Measurements from ENCODE around the gene ECI1. TPM values are rescaled to one million over a fixed set of nuclear protein-coding genes. Genes with fewer than 3 reads are reported as not detected.
"Not testable (repeated sequence)": the region's sequence is repeated elsewhere in the genome, so short reads cannot be mapped to it uniquely, and the experiment has no call there.

The ECI1 gene
- polyA plus RNA-seq, 3 donors = 58.4 to 64.1 (median 58.7) TPM

- no peak for DNase-seq (ENCODE audit: low read depth in 3 of 3, low spot score in 2 of 3)
Observed at GRCh38 chr16:2280981-2281542, 29.7 kb upstream of the ECI1 start.

- DNase-seq (ENCODE audit: low read depth in 3 of 3, low spot score in 2 of 3) = no peak
Observed at GRCh38 chr16:2280461-2280860, 29.1 kb upstream of the ECI1 start.

DNA sequence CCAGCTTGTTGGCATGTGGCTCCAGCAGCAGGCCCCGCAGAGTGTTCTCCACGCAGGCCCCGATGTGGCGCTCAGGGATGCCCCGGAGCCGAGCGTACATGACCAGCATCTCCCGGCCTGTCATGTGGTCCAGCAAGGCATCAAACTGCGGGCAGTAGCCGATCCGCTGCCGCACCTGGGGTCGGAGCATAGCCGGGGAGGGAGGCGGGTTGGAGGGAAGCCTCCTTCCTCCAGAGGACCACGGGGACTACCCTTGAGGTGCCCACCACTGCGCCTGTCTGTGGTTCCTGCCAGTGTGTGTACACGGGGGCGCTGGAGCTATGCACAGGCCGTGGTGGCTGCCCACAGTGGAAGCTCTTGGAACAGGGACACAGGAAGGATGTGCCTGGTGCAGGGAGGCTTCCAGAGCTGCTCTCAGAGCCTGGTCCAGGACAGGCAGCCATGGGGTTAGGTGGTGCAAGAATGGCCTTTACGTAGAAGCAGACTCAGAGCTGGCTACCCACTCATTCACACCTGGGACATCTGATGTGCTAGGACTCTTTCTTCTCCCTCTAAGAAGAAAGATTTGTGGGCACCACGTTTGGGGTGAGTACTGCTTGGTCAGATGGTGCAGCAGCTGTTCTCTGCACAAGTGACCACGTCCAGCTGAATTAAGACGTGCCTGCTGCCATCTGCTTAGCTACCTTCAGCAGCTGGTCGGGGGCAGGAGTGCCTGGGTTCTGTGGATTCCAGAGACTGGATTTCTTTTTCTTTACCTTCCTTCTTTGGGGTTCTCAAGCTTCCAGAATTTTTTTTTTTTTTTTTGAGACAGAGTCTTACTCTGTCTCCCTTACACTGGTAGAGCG is 27.8 kb upstream of the ECI1 start:
- no peak for DNase-seq (ENCODE audit: low read depth in 3 of 3, low spot score in 2 of 3)

GRCh38 chr16:2278272-2278608 is 26.9 kb upstream of the ECI1 start:
- no peak for DNase-seq (ENCODE audit: low read depth in 3 of 3, low spot score in 2 of 3)

DNA sequence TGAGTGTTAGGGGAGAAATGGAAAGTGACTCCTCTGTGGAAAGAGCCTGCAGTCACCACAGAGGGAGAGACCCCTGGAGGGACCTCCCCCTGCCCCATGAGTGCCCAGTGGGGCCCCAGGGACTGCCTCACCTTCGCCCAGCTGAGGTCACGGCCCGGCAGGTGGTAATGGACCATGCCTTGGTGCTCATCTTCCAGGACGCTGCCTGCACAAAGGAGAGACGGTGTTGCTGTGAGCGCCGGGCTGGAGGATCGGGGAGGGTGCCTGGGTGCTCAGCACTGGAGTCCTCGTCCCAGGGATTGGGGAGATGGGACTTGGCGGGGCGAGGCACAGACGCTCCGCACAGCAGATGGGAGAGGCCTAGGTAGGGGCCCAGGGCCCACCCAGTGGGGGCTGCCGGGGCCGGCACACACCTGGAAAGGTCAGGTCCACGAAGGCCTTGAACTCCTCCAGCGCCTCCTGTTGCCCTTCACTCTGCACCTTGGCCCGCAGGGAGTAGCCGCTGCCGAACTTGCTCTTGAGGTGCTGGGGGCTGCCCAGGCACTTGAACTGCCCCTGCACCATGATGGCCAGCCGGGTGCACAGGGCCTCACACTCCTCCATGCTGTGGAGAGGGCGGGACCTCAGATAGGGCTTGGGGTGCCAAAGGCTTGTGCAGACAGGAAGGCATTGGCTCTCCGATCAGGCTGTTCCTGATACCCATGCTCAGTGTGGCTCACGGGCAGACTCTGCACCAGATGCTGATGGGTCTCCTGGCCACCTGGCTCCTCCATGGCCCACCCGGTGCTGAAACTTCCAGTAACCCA is 26.3 kb upstream of the ECI1 start:
- DNase-seq (ENCODE audit: low read depth in 3 of 3, low spot score in 2 of 3) = no peak

DNA sequence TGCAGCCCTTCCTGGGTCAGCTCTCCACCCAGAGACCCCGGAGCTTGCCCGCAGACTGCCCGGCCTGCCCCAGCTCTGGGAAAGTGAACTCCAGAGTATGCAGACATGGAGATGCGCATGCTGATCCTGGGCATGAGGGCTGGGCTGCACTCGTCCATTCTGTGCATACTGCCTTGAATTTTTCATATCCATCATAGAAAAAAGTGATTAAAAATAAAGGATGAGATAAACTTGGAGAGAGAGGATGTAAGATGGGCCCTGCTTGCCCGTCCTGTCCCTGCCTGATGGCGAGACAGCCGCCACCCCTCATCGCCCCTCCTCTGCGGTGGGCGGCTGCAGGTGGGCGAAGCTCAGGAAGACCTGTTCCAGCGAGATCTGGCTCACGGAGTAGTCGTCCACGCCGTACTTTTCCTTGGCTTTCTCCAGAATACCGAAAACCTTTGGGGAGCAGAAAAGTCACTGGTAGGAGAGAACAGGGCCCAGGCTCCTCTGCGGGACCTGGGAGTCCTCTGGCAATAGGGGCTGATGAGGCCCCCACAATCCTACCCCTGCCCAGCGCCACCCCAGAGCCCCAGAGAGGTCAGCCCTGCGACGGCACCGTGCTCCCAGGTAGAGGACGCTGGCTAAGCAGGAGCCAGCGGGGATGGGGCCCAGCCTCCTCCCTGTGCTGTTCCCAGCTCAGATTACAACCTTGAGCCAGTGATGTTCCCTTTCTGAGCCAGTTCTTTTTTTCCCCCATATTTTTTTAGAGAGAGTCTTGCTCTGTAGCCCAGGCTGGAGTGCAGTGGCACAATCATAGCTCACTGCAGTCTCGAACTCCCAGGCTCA is 25.2 kb upstream of the ECI1 start:
- no peak for DNase-seq (ENCODE audit: low read depth in 3 of 3, low spot score in 2 of 3)

GRCh38 chr16:2275476-2276367 is 24.3 kb upstream of the ECI1 start:
- no peak for DNase-seq (ENCODE audit: low read depth in 3 of 3, low spot score in 2 of 3)

DNA sequence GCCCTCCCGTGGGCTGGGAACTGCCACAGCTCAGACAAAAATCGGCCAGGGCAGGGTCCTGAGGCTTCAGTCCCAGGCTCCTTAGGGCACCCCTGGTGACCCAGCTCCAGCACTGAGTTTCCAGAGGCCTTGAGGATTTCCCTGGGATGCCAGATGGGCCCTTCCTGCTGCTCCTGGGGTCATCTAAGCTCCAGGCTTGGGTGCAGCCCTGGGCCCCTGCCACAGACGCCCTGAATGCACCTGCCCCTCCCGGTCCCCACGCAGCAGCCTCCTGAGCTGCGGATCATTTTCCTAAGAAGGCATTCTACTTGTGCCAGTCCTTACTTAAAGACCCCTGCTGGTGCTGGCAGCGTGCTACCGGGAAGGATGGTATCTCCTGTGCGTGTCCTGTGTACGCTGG is 22.5 kb upstream of the ECI1 start:
- no peak for DNase-seq (ENCODE audit: low read depth in 3 of 3, low spot score in 2 of 3)

- no peak for DNase-seq (ENCODE audit: low read depth in 3 of 3, low spot score in 2 of 3)
Observed at GRCh38 chr16:2273484-2273883, 22.1 kb upstream of the ECI1 start.

- no peak for DNase-seq (ENCODE audit: low read depth in 3 of 3, low spot score in 2 of 3)
Observed at GRCh38 chr16:2271848-2272461, 20.6 kb upstream of the ECI1 start.

- DNase-seq (ENCODE audit: low read depth in 3 of 3, low spot score in 2 of 3) = no peak
Observed at GRCh38 chr16:2270588-2271470, 19.4 kb upstream of the ECI1 start.

DNA sequence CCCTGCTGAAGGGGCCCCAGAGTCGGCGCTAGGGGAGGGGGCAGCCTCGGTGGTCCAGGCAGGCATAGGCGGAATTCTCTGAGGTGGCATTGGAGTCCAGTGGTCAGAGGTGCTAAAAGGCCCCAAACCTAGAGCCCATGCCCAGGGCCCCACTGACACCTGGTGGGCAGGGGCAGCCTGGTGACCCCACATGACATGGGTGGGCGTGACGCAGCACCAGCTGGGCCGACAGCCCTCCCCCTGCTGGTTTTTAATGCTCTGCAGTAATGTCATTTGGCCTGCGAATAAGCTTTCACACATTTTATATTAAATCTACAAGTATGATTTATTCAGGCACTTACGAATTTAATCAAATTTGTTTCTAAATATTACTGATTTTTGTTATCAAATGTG is 18.7 kb upstream of the ECI1 start:
- DNase-seq (ENCODE audit: low read depth in 3 of 3, low spot score in 2 of 3) = no peak

DNA sequence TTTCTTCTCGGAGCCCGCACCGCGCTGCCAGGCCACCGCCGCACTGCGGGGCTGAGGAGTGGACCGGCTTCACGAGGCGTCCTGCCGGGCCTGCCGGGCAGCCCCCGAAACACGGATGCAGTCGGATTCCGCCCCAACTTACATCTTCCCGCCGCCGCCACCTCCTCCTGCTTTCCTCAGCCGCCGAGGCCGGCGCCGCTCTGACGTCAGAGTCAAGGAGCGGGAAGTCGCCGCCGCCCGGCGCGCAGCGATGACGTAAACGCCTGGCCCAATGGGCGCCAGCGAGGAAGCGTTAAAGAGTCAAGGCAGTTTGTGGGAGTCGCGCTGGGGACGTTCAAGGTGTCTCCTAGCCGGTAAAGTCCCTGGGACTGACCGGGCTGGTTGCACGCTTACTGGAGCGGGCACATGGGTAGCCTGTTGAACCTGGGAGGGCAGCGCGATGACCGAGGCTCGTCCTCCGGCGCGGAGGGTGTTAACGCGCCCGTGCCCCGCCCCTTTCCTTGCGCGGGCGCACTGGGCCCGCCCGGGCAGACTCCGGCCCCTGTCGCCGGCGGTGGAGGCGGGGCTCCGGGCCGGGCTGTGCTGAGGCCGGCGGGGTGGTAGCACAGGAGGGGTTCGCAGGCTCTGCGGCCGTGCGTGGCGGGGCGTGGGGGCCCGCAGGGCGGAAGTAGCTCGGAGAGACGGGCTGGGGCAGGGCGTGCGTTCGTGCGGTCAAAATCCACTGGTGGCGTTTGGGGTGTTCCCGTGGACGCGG is 16.7 kb upstream of the ECI1 start, which contains the start of gene RNPS1:
Gene RNPS1 (minus strand): TSS at position 214 of the 754 bp plus-strand sequence. CDS start 3,483 bp downstream, outside the sequence.
- DNase-seq (ENCODE audit: low read depth in 3 of 3, low spot score in 2 of 3) = peak; percentile 96 to 99 (median 97)

DNA sequence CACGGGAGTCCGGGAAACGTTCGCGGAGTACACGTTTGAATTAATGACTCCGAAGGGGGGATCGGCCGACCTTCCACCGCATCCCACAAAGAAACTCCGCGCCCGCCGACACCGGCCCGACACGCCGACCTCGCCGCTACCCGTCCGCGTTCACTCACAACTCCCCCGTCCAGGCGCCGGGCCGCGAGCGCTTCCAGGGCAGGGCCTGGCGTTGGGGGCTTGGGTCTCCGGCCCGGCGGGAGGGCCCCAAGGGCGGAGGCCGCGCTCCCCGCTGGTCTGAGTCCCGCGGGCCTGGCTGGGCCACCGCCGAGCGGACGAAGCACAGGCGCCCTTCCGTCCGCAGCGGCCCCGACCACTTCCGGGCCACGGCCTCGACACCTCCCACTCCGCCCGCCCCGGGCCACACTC is 16.1 kb upstream of the ECI1 start:
- not testable (repeated sequence) for DNase-seq (ENCODE audit: low read depth in 3 of 3, low spot score in 2 of 3)

DNA sequence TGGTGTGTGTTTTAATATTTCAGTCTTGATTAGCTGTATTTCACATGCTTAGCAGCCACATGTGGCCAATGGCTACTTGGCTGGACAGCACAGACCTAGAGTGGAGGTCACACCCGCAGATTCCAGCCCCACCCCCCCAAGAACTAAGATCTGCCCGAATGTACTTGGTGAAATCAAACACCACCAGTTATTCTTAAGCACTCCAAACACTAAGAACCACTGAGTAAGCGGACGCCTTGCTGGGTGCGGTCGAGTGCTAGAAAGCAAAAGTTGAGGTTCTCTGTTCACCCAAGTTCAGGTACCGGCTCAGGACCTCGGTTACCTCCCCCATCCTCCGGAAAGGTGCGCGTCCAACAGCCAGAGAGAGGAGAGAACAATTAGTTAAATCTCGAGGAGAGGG is 15.5 kb upstream of the ECI1 start:
- not testable (repeated sequence) for DNase-seq (ENCODE audit: low read depth in 3 of 3, low spot score in 2 of 3)

GRCh38 chr16:2263026-2263425 is 11.6 kb upstream of the ECI1 start:
- DNase-seq (ENCODE audit: low read depth in 3 of 3, low spot score in 2 of 3) = not testable (repeated sequence)

GRCh38 chr16:2260250-2260649 is 8.9 kb upstream of the ECI1 start:
- no peak for DNase-seq (ENCODE audit: low read depth in 3 of 3, low spot score in 2 of 3)

Data from right renal cortex interstitium (tissue), 3 donors.